Measurements from ENCODE around the gene CPTP. TPM values are rescaled to one million over a fixed set of nuclear protein-coding genes. Genes with fewer than 3 reads are reported as not detected.

The CPTP gene
- total RNA-seq, 1 donor from 2014 or later: 44.3 TPM

DNA sequence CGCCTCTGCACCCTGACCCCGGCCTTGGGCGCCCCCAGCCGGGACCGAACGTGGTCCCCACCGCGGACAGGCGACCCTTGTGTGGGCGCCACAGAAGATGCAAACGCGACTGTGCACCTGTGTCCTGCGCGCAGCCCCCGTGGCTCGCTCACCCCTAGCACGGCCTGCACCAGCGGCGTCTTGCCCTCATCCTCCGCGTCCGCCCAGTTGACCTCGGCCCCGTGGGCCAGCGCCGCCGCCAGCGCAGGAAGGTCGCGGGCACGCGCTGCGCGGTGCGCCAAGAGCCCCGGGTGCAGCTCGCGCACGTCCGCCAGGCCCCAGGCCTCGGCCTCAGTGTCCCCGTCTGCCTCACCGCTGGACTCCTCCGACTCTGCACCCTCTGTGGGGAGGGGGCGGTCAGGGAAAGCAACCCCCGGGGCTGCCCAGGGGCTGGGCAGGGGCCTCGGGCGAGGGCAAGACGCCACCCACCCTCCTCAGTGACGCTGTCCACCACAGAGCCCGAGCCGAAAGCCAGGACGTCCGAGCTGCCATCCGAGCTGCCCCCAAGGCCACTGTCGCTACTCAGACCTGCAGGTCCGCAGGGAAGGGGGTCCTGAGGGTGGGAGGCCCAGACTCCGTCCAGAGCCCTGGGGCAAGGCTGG, 30.2 kb upstream of the CPTP start:
- Histone ChIP-seq H3K36me3 (ENCODE audit: control insufficient read depth, insufficient read depth, low read length) (no peaks in the 10 kb centered on the region), H3K27me3 (ENCODE audit: control insufficient read depth, insufficient read depth, low read length) (peaks cover 5% of the 10 kb centered on the region), H3K4me3 (ENCODE audit: low read depth, low read length) (no peak overlapping the region)
- no peak for DNase-seq (ENCODE audit: low read depth)
- TF ChIP-seq, protein P1, sequence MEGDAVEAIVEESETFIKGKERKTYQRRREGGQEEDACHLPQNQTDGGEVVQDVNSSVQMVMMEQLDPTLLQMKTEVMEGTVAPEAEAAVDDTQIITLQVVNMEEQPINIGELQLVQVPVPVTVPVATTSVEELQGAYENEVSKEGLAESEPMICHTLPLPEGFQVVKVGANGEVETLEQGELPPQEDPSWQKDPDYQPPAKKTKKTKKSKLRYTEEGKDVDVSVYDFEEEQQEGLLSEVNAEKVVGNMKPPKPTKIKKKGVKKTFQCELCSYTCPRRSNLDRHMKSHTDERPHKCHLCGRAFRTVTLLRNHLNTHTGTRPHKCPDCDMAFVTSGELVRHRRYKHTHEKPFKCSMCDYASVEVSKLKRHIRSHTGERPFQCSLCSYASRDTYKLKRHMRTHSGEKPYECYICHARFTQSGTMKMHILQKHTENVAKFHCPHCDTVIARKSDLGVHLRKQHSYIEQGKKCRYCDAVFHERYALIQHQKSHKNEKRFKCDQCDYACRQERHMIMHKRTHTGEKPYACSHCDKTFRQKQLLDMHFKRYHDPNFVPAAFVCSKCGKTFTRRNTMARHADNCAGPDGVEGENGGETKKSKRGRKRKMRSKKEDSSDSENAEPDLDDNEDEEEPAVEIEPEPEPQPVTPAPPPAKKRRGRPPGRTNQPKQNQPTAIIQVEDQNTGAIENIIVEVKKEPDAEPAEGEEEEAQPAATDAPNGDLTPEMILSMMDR (IDR thresholded peaks at IDR 0.05; ENCODE audit: insufficient read depth, low read length, poor library complexity, severe bottlenecking): no peak

GRCh38 chr1:1295154-1295923, 29.3 kb upstream of the CPTP start:
- H3K36me3 ChIP-seq (ENCODE audit: control insufficient read depth, insufficient read depth, low read length): no peaks in the 10 kb centered on the region
- peaks cover 5% of the 10 kb centered on the region for H3K27me3 ChIP-seq (ENCODE audit: control insufficient read depth, insufficient read depth, low read length)
- no peak overlapping the region for H3K4me3 ChIP-seq (ENCODE audit: low read depth, low read length)
- DNase-seq (ENCODE audit: low read depth): no peak
- TF ChIP-seq, protein P1 (IDR thresholded peaks at IDR 0.05; ENCODE audit: insufficient read depth, low read length, poor library complexity, severe bottlenecking): no peak

DNA sequence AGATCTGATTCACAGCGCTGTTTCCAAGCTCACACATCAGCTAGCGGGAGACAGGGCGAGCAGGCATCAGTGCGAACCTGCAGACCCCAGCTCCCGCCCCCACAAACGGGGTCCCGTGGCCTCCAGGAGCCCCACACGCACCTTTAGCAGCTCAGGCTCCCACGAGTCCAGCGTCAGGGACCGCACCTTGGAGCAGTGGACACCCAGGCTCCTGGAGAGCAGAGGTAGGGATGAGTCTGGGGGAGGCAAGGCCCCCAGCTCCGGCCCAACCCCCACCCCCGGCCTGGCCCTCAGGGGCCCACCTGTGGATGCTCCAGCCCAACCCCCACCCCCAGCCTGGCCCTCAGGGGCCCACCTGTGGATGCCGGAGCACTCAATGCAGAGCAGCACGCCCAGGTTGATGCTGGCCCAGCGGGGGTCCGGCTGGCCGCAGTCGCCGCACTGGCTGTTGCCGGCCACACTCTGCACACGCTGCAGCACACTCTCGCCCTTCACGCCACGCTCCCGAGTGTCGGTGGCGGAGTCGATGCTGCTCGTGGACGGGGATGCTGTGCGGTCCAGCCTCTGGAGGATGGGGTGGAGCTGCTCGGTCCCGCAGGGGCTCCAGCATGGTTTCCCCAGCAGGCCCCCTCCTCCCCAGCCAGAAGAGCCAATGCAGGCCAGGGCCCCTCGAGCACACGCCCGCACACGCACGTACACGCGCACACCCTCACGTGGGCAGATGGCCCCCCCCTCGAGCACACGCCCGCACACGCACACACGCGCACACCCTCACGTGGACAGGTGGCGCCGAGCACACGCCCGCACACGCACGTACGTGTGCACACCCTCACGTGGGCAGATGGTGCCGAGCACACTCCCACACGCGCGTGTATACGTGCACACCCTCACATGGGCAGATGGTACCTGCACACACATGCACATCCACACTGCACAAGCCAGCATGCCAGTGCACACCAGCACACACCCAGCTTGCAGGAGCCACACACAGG, 28.2 kb upstream of the CPTP start:
- Histone ChIP-seq H3K4me3 (ENCODE audit: low read depth, low read length) (no peak overlapping the region), H3K27me3 (ENCODE audit: control insufficient read depth, insufficient read depth, low read length) (no peaks in the 10 kb centered on the region), H3K36me3 (ENCODE audit: control insufficient read depth, insufficient read depth, low read length) (no peaks in the 10 kb centered on the region)
- TF ChIP-seq, protein P1 (IDR thresholded peaks at IDR 0.05; ENCODE audit: insufficient read depth, low read length, poor library complexity, severe bottlenecking): no peak
- DNase-seq (ENCODE audit: low read depth): no peak

DNA sequence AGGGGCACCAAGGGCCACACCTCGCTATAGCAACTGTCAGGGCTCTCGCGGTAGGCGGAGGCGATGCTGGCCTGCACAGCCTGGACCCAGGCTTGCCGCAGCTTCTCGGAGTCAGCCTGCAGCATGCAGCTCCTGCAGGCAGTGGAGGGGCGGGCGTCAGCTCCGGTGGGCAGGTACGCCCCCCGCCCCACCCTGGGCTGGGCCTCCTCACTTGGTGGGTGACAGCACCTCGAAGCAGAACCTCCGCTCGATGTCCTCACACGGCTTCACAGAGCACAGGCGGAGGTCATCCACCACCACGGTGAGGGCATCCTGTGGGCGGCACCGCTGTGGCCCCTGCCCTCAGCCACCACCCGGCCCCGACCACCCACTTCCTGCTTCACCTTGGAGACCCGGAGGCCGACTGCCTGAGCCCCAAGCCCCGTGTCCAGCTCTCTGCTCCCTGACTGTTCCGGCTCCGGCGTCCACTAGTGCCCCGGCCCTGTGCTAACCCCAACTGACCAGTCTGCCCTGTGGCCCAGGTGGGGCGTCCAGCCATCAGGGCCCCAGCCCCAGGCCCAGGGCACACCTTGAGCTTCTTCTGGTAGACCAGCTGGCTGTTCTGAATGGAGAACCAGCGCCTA, 26.7 kb upstream of the CPTP start:
- Histone ChIP-seq H3K27me3 (ENCODE audit: control insufficient read depth, insufficient read depth, low read length) (no peaks in the 10 kb centered on the region), H3K4me3 (ENCODE audit: low read depth, low read length) (no peak overlapping the region), H3K36me3 (ENCODE audit: control insufficient read depth, insufficient read depth, low read length) (no peaks in the 10 kb centered on the region)
- no peak for DNase-seq (ENCODE audit: low read depth)
- TF ChIP-seq, protein P1 (IDR thresholded peaks at IDR 0.05; ENCODE audit: insufficient read depth, low read length, poor library complexity, severe bottlenecking): no peak

GRCh38 chr1:1298861-1299685, 25.5 kb upstream of the CPTP start:
- H3K4me3 ChIP-seq (ENCODE audit: low read depth, low read length): no peak overlapping the region
- no peak for DNase-seq (ENCODE audit: low read depth)
- no peaks in the 10 kb centered on the region for H3K27me3 ChIP-seq (ENCODE audit: control insufficient read depth, insufficient read depth, low read length)
- TF ChIP-seq, protein P1 (IDR thresholded peaks at IDR 0.05; ENCODE audit: insufficient read depth, low read length, poor library complexity, severe bottlenecking): no peak
- H3K36me3 ChIP-seq (ENCODE audit: control insufficient read depth, insufficient read depth, low read length): no peaks in the 10 kb centered on the region
